ENCODE data around the gene ANO4.

GRCh38 chr12:100851637-100852036, 57.1 kb downstream of the ANO4 start:
- TF ChIP-seq, protein P1, sequence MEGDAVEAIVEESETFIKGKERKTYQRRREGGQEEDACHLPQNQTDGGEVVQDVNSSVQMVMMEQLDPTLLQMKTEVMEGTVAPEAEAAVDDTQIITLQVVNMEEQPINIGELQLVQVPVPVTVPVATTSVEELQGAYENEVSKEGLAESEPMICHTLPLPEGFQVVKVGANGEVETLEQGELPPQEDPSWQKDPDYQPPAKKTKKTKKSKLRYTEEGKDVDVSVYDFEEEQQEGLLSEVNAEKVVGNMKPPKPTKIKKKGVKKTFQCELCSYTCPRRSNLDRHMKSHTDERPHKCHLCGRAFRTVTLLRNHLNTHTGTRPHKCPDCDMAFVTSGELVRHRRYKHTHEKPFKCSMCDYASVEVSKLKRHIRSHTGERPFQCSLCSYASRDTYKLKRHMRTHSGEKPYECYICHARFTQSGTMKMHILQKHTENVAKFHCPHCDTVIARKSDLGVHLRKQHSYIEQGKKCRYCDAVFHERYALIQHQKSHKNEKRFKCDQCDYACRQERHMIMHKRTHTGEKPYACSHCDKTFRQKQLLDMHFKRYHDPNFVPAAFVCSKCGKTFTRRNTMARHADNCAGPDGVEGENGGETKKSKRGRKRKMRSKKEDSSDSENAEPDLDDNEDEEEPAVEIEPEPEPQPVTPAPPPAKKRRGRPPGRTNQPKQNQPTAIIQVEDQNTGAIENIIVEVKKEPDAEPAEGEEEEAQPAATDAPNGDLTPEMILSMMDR (IDR thresholded peaks at IDR 0.05; ENCODE audit: low read depth, low read length) = no peak
- TF ChIP-seq POLR2A (IDR thresholded peaks at IDR 0.05; ENCODE audit: extremely low read depth, insufficient read length) (no peak), MYC (IDR thresholded peaks at IDR 0.05; ENCODE audit: low read depth, low read length) (no peak)

Data from NB4 (cell line).